DND-41 (cell line): ENCODE results near the gene SRSF9.

ENCODE experiments used
- EZH2 ChIP-seq: IDR thresholded peaks from 3 replicates; pipeline ENCODE4 v1.6.1; 2012; ENCODE audit warnings: borderline replicate concordance, low read depth, mild to moderate bottlenecking, moderate library complexity, low read length, inconsistent platforms; ENCODE audit not compliant: severe bottlenecking
- TF ChIP-seq, protein P1 (sequence below): IDR thresholded peaks from 2 replicates; pipeline ENCODE4 v1.5.1; 2012; ENCODE audit warnings: borderline replicate concordance, low read length, moderate library complexity, mild to moderate bottlenecking; ENCODE audit not compliant: poor library complexity, severe bottlenecking; ENCODE audit errors: extremely low read depth

DNA sequence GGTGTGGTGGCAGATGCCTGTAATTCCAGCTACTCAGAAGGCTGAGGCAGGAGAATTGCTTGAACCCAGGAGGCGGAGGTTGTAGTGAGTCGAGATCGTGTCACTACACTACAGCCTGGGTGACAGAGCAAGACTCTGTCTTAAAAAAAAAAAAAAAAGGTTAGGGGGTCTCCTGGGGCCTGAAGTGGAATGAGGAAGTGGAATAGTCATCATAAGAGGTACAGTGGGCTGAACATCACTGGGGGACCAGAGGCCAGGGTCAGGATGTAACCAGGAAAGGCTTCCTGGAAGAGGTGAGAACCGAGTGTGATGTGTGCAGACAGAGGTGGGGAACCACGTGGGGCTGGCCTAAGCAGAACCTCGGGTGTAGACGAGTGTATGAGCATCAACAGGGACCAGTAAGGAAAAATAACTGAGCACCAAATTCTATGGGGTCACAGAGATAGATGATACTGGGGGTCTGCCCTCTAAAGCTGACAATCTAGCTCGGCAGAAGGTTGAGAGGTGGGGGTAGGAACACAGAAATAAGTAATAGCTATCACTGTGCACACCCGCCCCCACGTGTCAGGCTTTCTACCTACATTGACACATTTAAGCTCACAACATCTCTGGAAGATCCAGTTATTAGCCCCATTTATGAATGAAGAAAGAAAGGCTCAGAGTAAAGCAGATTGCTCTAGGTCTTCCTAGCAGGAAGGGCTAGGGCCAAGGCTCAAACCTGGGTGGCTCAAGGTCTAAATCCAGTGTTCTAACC lies 36.6 kb downstream of the SRSF9 start:
- TF ChIP-seq, protein P1, sequence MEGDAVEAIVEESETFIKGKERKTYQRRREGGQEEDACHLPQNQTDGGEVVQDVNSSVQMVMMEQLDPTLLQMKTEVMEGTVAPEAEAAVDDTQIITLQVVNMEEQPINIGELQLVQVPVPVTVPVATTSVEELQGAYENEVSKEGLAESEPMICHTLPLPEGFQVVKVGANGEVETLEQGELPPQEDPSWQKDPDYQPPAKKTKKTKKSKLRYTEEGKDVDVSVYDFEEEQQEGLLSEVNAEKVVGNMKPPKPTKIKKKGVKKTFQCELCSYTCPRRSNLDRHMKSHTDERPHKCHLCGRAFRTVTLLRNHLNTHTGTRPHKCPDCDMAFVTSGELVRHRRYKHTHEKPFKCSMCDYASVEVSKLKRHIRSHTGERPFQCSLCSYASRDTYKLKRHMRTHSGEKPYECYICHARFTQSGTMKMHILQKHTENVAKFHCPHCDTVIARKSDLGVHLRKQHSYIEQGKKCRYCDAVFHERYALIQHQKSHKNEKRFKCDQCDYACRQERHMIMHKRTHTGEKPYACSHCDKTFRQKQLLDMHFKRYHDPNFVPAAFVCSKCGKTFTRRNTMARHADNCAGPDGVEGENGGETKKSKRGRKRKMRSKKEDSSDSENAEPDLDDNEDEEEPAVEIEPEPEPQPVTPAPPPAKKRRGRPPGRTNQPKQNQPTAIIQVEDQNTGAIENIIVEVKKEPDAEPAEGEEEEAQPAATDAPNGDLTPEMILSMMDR: no peak
- no peak for TF ChIP-seq EZH2
